ENCODE measurements around the gene UGT1A8. TPM values are rescaled to one million over a fixed set of nuclear protein-coding genes. Genes with fewer than 3 reads are reported as not detected.
"Not testable (repeated sequence)": the region's sequence is repeated elsewhere in the genome, so short reads cannot be mapped to it uniquely, and the experiment has no call there.

UGT1A8 gene
- total and polyA plus RNA-seq, 8 donors, result not detected

- no peaks in the 10 kb centered on the region for H3K4me1 ChIP-seq
- DNase-seq (no peak), ATAC-seq (no peak)
- H3K4me3 ChIP-seq, result no peak overlapping the region
- H3K27me3 ChIP-seq, result peaks cover 0 to 6% of the 10 kb centered on the region in 2 donors
- no peak for TF ChIP-seq CTCF (IDR thresholded peaks at IDR 0.05)
- intact Hi-C loops (cut with DNase I), result no loop called here
- H3K27ac ChIP-seq, result no peak overlapping the region
- no peaks in the 10 kb centered on the region for H3K36me3 ChIP-seq
- no peaks in the 10 kb centered on the region for H3K9me3 ChIP-seq
Observed at GRCh38 chr2:233584210-233584609, 33.2 kb upstream of the UGT1A8 start.

GRCh38 chr2:233588400-233588799 is 29.0 kb upstream of the UGT1A8 start:
- Histone ChIP-seq H3K4me1 (no peaks in the 10 kb centered on the region), H3K27ac (no peak overlapping the region), H3K9me3 (no peaks in the 10 kb centered on the region), H3K4me3 (no peak overlapping the region), H3K36me3 (no peaks in the 10 kb centered on the region), H3K27me3 (peaks cover 0 to 5% of the 10 kb centered on the region in 2 donors)
- ATAC-seq (no peak), DNase-seq (no peak)
- TF ChIP-seq CTCF (IDR thresholded peaks at IDR 0.05), result no peak
- intact Hi-C loops (cut with DNase I), result no loop called here

- ATAC-seq; intact Hi-C loops (cut with DNase I); H3K27ac ChIP-seq; DNase-seq; H3K4me3 ChIP-seq; H3K36me3 ChIP-seq; H3K9me3 ChIP-seq; H3K4me1 ChIP-seq; H3K27me3 ChIP-seq: not testable (repeated sequence)
Observed at GRCh38 chr2:233592706-233593105, 24.7 kb upstream of the UGT1A8 start.

- no peaks in the 10 kb centered on the region for H3K9me3 ChIP-seq
- no peak for TF ChIP-seq CTCF (IDR thresholded peaks at IDR 0.05)
- intact Hi-C loops (cut with DNase I), result no loop called here
Observed at GRCh38 chr2:233593201-233593600, 24.2 kb upstream of the UGT1A8 start.

GRCh38 chr2:233597522-233597921 is 19.9 kb upstream of the UGT1A8 start:
- Histone ChIP-seq H3K27ac (no peak overlapping the region), H3K36me3 (no peaks in the 10 kb centered on the region), H3K4me1 (no peaks in the 10 kb centered on the region), H3K27me3 (peaks cover 0 to 4% of the 10 kb centered on the region in 2 donors), H3K4me3 (no peak overlapping the region), H3K9me3 (no peaks in the 10 kb centered on the region)
- TF ChIP-seq CTCF (IDR thresholded peaks at IDR 0.05), result no peak
- intact Hi-C loops (cut with DNase I), result no loop called here
- ATAC-seq (no peak), DNase-seq (no peak)

More at GRCh38 chr2:233593201-233593600, 24.2 kb upstream of the UGT1A8 start:
- H3K27me3 ChIP-seq, result no peaks in the 10 kb centered on the region
- no peak overlapping the region for H3K4me3 ChIP-seq
- no peaks in the 10 kb centered on the region for H3K36me3 ChIP-seq
- no peak for ATAC-seq
- no peaks in the 10 kb centered on the region for H3K4me1 ChIP-seq
- DNase-seq, result no peak
- no peak overlapping the region for H3K27ac ChIP-seq

GRCh38 chr2:233598952-233599351 is 18.5 kb upstream of the UGT1A8 start:
- ATAC-seq, result no peak
- H3K9me3 ChIP-seq, result no peaks in the 10 kb centered on the region
- H3K4me3 ChIP-seq, result no peak overlapping the region
- H3K4me1 ChIP-seq, result no peaks in the 10 kb centered on the region
- no peak for TF ChIP-seq CTCF (IDR thresholded peaks at IDR 0.05)
- H3K27ac ChIP-seq, result no peak overlapping the region
- H3K27me3 ChIP-seq, result peaks cover 0 to 4% of the 10 kb centered on the region in 2 donors
- DNase-seq, result no peak
- no peaks in the 10 kb centered on the region for H3K36me3 ChIP-seq
- intact Hi-C loops (cut with DNase I), result no loop called here

Measured in left lung (tissue), 10 donors.